OCI-LY1 (cell line): Measurements from ENCODE around the gene CTPS1.

Source experiments
- H2AFZ ChIP-seq: fragments of 200-600 bp; sonication (generic), shearing (Covaris generic); 2 replicates; pipeline ENCODE4 v1.6.0; 2014; ENCODE audit warnings: antibody characterized with exemption, mild to moderate bottlenecking, low read length
- H3F3A ChIP-seq: fragments of 200-600 bp; sonication (generic), shearing (Covaris generic); 2 replicates; pipeline ENCODE4 v1.6.0; 2014; ENCODE audit warnings: mild to moderate bottlenecking, antibody characterized with exemption, low read length, moderate library complexity; ENCODE audit not compliant: insufficient read depth
- H3K27ac ChIP-seq: fragments of 200-600 bp; sonication (generic); 2 replicates; pipeline ENCODE4 v1.5.1; 2014; ENCODE audit warnings: low read length, mixed run types, mild to moderate bottlenecking, low read depth; ENCODE audit not compliant: poor library complexity, severe bottlenecking
- H3K27me3 ChIP-seq: fragments of 200-600 bp; sonication (generic); 2 replicates; pipeline ENCODE4 v1.6.0; 2014; ENCODE audit warnings: antibody characterized with exemption, mild to moderate bottlenecking, low read length, moderate library complexity; ENCODE audit not compliant: insufficient read depth
- H3K36me3 ChIP-seq: fragments of 200-600 bp; sonication (generic); 2 replicates; pipeline ENCODE4 v1.6.1; 2014; ENCODE audit warnings: mild to moderate bottlenecking, antibody characterized with exemption, low read length, moderate library complexity, mixed read lengths; ENCODE audit not compliant: insufficient read depth
- H3K4me1 ChIP-seq: fragments of 200-600 bp; sonication (generic); 2 replicates; pipeline ENCODE4 v1.5.1; 2014; ENCODE audit warnings: mild to moderate bottlenecking, low read length, moderate library complexity; ENCODE audit not compliant: insufficient read depth, severe bottlenecking
- H3K4me2 ChIP-seq: fragments of 200-600 bp; sonication (generic), shearing (Covaris generic); 2 replicates; pipeline ENCODE4 v1.6.1; 2014; ENCODE audit warnings: low read length
- H3K4me3 ChIP-seq: fragments of 200-600 bp; sonication (generic); 2 replicates; pipeline ENCODE4 v1.5.1; 2014; ENCODE audit warnings: low read length, low read depth, mild to moderate bottlenecking, mixed read lengths; ENCODE audit not compliant: poor library complexity, severe bottlenecking
- H3K79me2 ChIP-seq: fragments of 200-600 bp; shearing (Covaris generic); 2 replicates; pipeline ENCODE4 v1.6.1; 2016; ENCODE audit warnings: mixed run types, low read length, mixed read lengths; ENCODE audit not compliant: insufficient read depth
- H3K9ac ChIP-seq: fragments of 200-600 bp; sonication (generic), shearing (Covaris generic); 2 replicates; pipeline ENCODE4 v1.6.1; 2014; ENCODE audit warnings: mild to moderate bottlenecking, low read length, mixed read lengths
- H3K9me2 ChIP-seq: fragments of 200-600 bp; sonication (generic), shearing (Covaris generic); 2 replicates; pipeline ENCODE4 v1.6.1; 2014; ENCODE audit warnings: low read depth, mild to moderate bottlenecking, low read length, mixed read lengths
- H3K9me3 ChIP-seq: fragments of 200-600 bp; shearing (Covaris generic); 2 replicates; pipeline ENCODE4 v1.6.1; 2014; ENCODE audit warnings: low read length, mixed read lengths
- H4K20me1 ChIP-seq: fragments of 200-600 bp; sonication (generic), shearing (Covaris generic); 2 replicates; pipeline ENCODE4 v1.6.0; 2016; ENCODE audit warnings: mild to moderate bottlenecking, low read length; ENCODE audit not compliant: insufficient read depth
- EZH2 ChIP-seq: fragments of 200-600 bp; sonication (generic), shearing (Covaris generic); IDR thresholded peaks from 2 replicates; pipeline ENCODE4 v1.8.0; 2017; ENCODE audit warnings: borderline replicate concordance, mixed run types, mild to moderate bottlenecking, antibody characterized with exemption, low read length, moderate library complexity, mixed read lengths
- TF ChIP-seq, protein P1 (sequence below): fragments of 200-600 bp; sonication (generic), shearing (Covaris generic); IDR thresholded peaks from 2 replicates; pipeline ENCODE4 v1.5.1; 2017; ENCODE audit warnings: mild to moderate bottlenecking, antibody characterized with exemption, low read length, moderate library complexity, mixed read lengths

The CTPS1 gene

DNA sequence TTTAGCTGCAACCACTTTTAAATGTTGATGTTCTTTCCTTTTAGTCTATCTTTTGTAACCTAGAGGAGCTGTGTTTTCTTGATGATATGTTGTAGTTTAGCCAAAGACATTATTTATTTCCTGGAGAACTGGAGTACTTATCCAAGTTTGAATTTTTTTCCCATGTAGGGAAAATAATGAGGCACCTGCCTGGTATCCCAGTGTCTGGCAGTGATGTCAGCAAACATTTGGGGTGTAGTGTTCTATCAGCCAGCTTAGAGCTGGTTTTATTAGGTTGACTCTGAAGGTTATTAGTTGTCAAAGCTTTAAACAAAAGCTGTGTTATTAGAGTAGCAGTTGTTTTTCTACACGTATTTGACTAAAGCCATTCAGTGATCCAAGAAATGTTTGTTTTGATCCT, 3.2 kb downstream of the CTPS1 start:
- peaks cover 32% of the 10 kb centered on the region for H3K4me1 ChIP-seq
- H3F3A ChIP-seq: no peaks in the 10 kb centered on the region
- 0 out of 2 replicates have a peak overlapping the region, but pooled peaks have one; percentile 8 for H3K4me2 ChIP-seq
- H3K4me3 ChIP-seq: no peak overlapping the region
- H3K36me3 ChIP-seq: peaks cover 68% of the 10 kb centered on the region
- no peak overlapping the region for H2AFZ ChIP-seq
- H4K20me1 ChIP-seq: no peaks in the 10 kb centered on the region
- no peaks in the 10 kb centered on the region for H3K27me3 ChIP-seq
- no peaks in the 10 kb centered on the region for H3K9me3 ChIP-seq
- H3K9ac ChIP-seq: no peak overlapping the region
- no peak for TF ChIP-seq EZH2
- H3K27ac ChIP-seq: no peak overlapping the region
- no peaks in the 10 kb centered on the region for H3K9me2 ChIP-seq
- peaks cover 46% of the 10 kb centered on the region for H3K79me2 ChIP-seq

GRCh38 chr1:40983286-40983685, 3.8 kb downstream of the CTPS1 start:
- Histone ChIP-seq H3K79me2 (peaks cover 46% of the 10 kb centered on the region), H3K9ac (no peak overlapping the region), H3F3A (no peaks in the 10 kb centered on the region), H3K4me2 (no peak overlapping the region), H3K4me3 (no peak overlapping the region), H3K27me3 (no peaks in the 10 kb centered on the region), H3K9me2 (no peaks in the 10 kb centered on the region), H4K20me1 (no peaks in the 10 kb centered on the region), H3K36me3 (peaks cover 74% of the 10 kb centered on the region), H3K9me3 (no peaks in the 10 kb centered on the region), H3K27ac (no peak overlapping the region), H3K4me1 (peaks cover 32% of the 10 kb centered on the region), H2AFZ (no peak overlapping the region)
- no peak for TF ChIP-seq EZH2
- TF ChIP-seq, protein P1, sequence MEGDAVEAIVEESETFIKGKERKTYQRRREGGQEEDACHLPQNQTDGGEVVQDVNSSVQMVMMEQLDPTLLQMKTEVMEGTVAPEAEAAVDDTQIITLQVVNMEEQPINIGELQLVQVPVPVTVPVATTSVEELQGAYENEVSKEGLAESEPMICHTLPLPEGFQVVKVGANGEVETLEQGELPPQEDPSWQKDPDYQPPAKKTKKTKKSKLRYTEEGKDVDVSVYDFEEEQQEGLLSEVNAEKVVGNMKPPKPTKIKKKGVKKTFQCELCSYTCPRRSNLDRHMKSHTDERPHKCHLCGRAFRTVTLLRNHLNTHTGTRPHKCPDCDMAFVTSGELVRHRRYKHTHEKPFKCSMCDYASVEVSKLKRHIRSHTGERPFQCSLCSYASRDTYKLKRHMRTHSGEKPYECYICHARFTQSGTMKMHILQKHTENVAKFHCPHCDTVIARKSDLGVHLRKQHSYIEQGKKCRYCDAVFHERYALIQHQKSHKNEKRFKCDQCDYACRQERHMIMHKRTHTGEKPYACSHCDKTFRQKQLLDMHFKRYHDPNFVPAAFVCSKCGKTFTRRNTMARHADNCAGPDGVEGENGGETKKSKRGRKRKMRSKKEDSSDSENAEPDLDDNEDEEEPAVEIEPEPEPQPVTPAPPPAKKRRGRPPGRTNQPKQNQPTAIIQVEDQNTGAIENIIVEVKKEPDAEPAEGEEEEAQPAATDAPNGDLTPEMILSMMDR: no peak

- H4K20me1 ChIP-seq: no peaks in the 10 kb centered on the region
- H3K27ac ChIP-seq: no peak overlapping the region
- peaks cover 46% of the 10 kb centered on the region for H3K79me2 ChIP-seq
- H3K9me3 ChIP-seq: no peaks in the 10 kb centered on the region
- H3K36me3 ChIP-seq: peaks cover 82% of the 10 kb centered on the region
- H2AFZ ChIP-seq: no peak overlapping the region
- no peak overlapping the region for H3K4me3 ChIP-seq
- TF ChIP-seq, protein P1: no peak
- TF ChIP-seq EZH2: no peak
- no peak overlapping the region for H3K4me2 ChIP-seq
- H3K4me1 ChIP-seq: peaks cover 28% of the 10 kb centered on the region
- no peaks in the 10 kb centered on the region for H3K9me2 ChIP-seq
- no peak overlapping the region for H3K9ac ChIP-seq
- no peaks in the 10 kb centered on the region for H3F3A ChIP-seq
- H3K27me3 ChIP-seq: no peaks in the 10 kb centered on the region
Measured at GRCh38 chr1:40984066-40984465, 4.6 kb downstream of the CTPS1 start.

- Histone ChIP-seq H3K9me3 (no peaks in the 10 kb centered on the region), H3F3A (no peaks in the 10 kb centered on the region), H3K9ac (no peak overlapping the region), H3K4me1 (peaks cover 25% of the 10 kb centered on the region), H3K79me2 (peaks cover 46% of the 10 kb centered on the region), H3K27me3 (no peaks in the 10 kb centered on the region), H2AFZ (no peak overlapping the region), H3K36me3 (peaks cover 86% of the 10 kb centered on the region), H3K9me2 (no peaks in the 10 kb centered on the region), H3K4me3 (no peak overlapping the region), H4K20me1 (no peaks in the 10 kb centered on the region), H3K4me2 (no peak overlapping the region), H3K27ac (no peak overlapping the region)
- TF ChIP-seq, protein P1: no peak
- no peak for TF ChIP-seq EZH2
Measured at GRCh38 chr1:40984531-40984930, 5.0 kb downstream of the CTPS1 start.
